SH-SY5Y (cell line): ENCODE data around the gene INSC.

ENCODE experiments used
- GATA2 ChIP-seq: IDR thresholded peaks from 2 replicates; pipeline ENCODE4 v1.6.1; 2011; ENCODE audit warnings: mild to moderate bottlenecking, low read depth, low read length
- GATA3 ChIP-seq: IDR thresholded peaks from 2 replicates; pipeline ENCODE4 v1.6.1; 2011; ENCODE audit warnings: low read depth, mild to moderate bottlenecking, low read length, moderate library complexity

DNA sequence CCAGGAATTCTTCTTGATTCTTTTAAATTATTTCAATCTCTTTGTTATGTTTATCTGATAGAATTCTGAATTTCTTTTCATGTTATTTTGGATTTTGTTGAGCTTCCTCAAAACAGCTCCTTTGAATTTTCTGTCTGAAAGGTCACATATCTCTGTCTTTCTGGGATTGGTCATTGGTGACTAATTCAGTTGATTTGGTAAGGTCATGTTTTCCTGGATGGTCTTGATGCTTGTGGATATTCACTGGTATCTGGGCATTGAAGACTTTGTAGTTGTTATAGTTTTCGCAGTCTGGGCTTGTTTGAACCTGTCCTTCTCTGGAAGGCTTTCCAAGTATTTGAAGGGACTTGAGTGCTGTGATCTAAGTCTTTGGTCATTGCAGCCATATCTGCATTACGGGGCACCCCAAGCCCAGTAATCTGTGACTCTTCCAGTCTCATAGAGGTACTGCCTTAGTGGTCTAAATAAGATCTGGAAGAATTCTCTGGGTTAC, 18.9 kb upstream of the INSC start:
- TF ChIP-seq GATA2 (no peak), GATA3 (no peak)
